ENCODE data around the gene SAMD15. TPM values are rescaled to one million over a fixed set of nuclear protein-coding genes. Genes with fewer than 3 reads are reported as not detected.

Gene SAMD15
- total RNA-seq, 1 donor from 2014 or later: 0.63 TPM

Other genes starting within 250 kb of the SAMD15 start
- not detected in 2 replicates for gene ZDHHC22, start 235.6 kb upstream of the SAMD15 start, total RNA-seq
- 1.3 and 2.3 TPM in 2 replicates for gene TMEM63C, start 195.6 kb upstream of the SAMD15 start, total RNA-seq
- not detected in 2 replicates for gene NGB, start 106.2 kb upstream of the SAMD15 start, total RNA-seq
- 23.5 and 24.3 TPM in 2 replicates for gene POMT2, start 56.5 kb upstream of the SAMD15 start, total RNA-seq
- 9.5 and 9.9 TPM in 2 replicates for gene GSTZ1, start 56.3 kb upstream of the SAMD15 start, total RNA-seq
- 31.1 and 32.1 TPM in 2 replicates for gene TMED8, start 285 bp upstream of the SAMD15 start, total RNA-seq
- 0.19 and 0.40 TPM in 2 replicates for gene NOXRED1, start 46.1 kb downstream of the SAMD15 start, total RNA-seq
- gene VIPAS39, start 80.2 kb downstream of the SAMD15 start, total RNA-seq: 17.7 and 18.5 TPM in 2 replicates
- 418 and 441 TPM in 2 replicates for gene AHSA1, start 80.7 kb downstream of the SAMD15 start, total RNA-seq
- gene ISM2, start 121.4 kb downstream of the SAMD15 start, total RNA-seq: 0.07 and 0.12 TPM in 2 replicates
- 26.6 and 28.3 TPM in 2 replicates for gene SPTLC2, start 239.3 kb downstream of the SAMD15 start, total RNA-seq

Measured in activated CD4-positive, alpha-beta T cell treated with anti-CD3 and anti-CD28 coated beads, Interleukin-2, amount 10 ng/mL, durations not matched to agents 24 days and 14 days (primary cell).